B cell (primary cell): ENCODE results near the gene PPP2R2D. TPM values are rescaled to one million over a fixed set of nuclear protein-coding genes. Genes with fewer than 3 reads are reported as not detected.

Experiments used
- ATAC-seq: fragments of 200-7000 bp; cut with Tn5 transposase; one replicate; pipeline ENCODE4 v1.10.0; 2021; ENCODE audit warnings: low read depth, mild to moderate bottlenecking, moderate number of reproducible peaks, moderate library complexity
- CTCF ChIA-PET: fragments of 350-600 bp; sonication (Branson Sonifier 250); formaldehyde crosslinking; loops from one replicate; lab custom pipeline; 2021; ENCODE audit warnings: antibody characterized with exemption, inconsistent platforms; lab: Charles Lee
- POLR2A ChIA-PET: fragments of 350-600 bp; sonication (Branson Sonifier 250); formaldehyde crosslinking; loops from one replicate; lab custom pipeline; 2021; ENCODE audit warnings: antibody characterized with exemption; lab: Charles Lee
- DNase-seq: peaks from one replicate; pipeline ENCODE4 v3.0.0; 2013
- H2AFZ ChIP-seq: 2 replicates; pipeline ENCODE4 v1.6.1; 2012; ENCODE audit warnings: mild to moderate bottlenecking, low read depth, low read length; ENCODE audit not compliant: insufficient read depth, poor library complexity, severe bottlenecking
- H3K27ac ChIP-seq, 2 donors: 1 replicate in 1 of 2; 2 replicates in 1 of 2; pipeline ENCODE4 v1.5.1; 2012 to 2013; ENCODE audit warnings: low read length in 2 of 2, mild to moderate bottlenecking in 2 of 2, moderate library complexity in 1 of 2
- H3K27me3 ChIP-seq, 4 experiments: fragments of 200-600 bp in 1 of 4; sonication (generic) in 1 of 4; replicated peaks in 1 of 4; 1 replicate in 2 of 4; 2 replicates in 2 of 4; pipeline versions ENCODE4 v1.6.1 to v1.7.0; 2013 to 2016; ENCODE audit warnings: low read length in 3 of 4, mild to moderate bottlenecking in 2 of 4, mixed read lengths in 1 of 4, moderate library complexity in 1 of 4; ENCODE audit not compliant: insufficient read depth in 4 of 4, control insufficient read depth in 3 of 4; ENCODE audit errors: control extremely low read depth in 1 of 4
- H3K36me3 ChIP-seq, 2 experiments: replicated peaks in 1 of 2; 1 replicate in 1 of 2; 2 replicates in 1 of 2; pipeline versions ENCODE4 v1.6.1 to v1.7.1; 2013; ENCODE audit warnings: low read length in 1 of 2; ENCODE audit not compliant: insufficient read depth in 2 of 2, control insufficient read depth in 1 of 2; ENCODE audit errors: control extremely low read depth in 1 of 2, extremely low read depth in 1 of 2
- H3K4me1 ChIP-seq, 2 donors: fragments of 200-600 bp in 1 of 2; sonication (generic) in 1 of 2; 1 replicate in 1 of 2; 2 replicates in 1 of 2; pipeline versions ENCODE4 v1.5.1 to v1.6.1; 2013 to 2017; ENCODE audit warnings: low read length in 2 of 2; ENCODE audit not compliant: control insufficient read depth in 2 of 2, insufficient read depth in 2 of 2
- H3K4me2 ChIP-seq: replicated peaks from 2 replicates; pipeline ENCODE3; 2012; ENCODE audit warnings: mild to moderate bottlenecking, low read depth, low read length; ENCODE audit not compliant: poor library complexity, severe bottlenecking
- H3K4me3 ChIP-seq, 5 experiments: fragments of 200-600 bp in 1 of 5; sonication (generic) in 1 of 5; 1 replicate in 3 of 5; 2 replicates in 2 of 5; pipeline versions ENCODE4 v1.5.1 to v1.7.0; 2011 to 2016; ENCODE audit warnings: low read length in 4 of 5, mild to moderate bottlenecking in 4 of 5, low read depth in 2 of 5, control low read depth in 1 of 5, moderate library complexity in 1 of 5; ENCODE audit not compliant: insufficient read depth in 1 of 5; ENCODE audit errors: control extremely low read depth in 1 of 5, extremely low read depth in 1 of 5
- H3K79me2 ChIP-seq: fragments of 200-600 bp; sonication (generic); one replicate; pipeline ENCODE4 v1.6.0; 2016; ENCODE audit warnings: low read length; ENCODE audit not compliant: control insufficient read depth, insufficient read depth
- H3K9ac ChIP-seq: fragments of 200-600 bp; sonication (generic); 2 replicates; pipeline ENCODE4 v1.6.1; 2017; ENCODE audit warnings: mild to moderate bottlenecking, low read length, moderate library complexity
- H3K9me3 ChIP-seq, 3 donors: one replicate each; pipeline versions ENCODE4 v1.6.1 to v1.7.1; 2013; ENCODE audit warnings: low read length in 2 of 3; ENCODE audit not compliant: control insufficient read depth in 2 of 3, insufficient read depth in 1 of 3; ENCODE audit errors: control extremely low read depth in 1 of 3
- H4K20me1 ChIP-seq: 2 replicates; pipeline ENCODE4 v1.6.0; 2012; ENCODE audit warnings: mild to moderate bottlenecking, low read length; ENCODE audit not compliant: insufficient read depth, control insufficient read depth, poor library complexity, severe bottlenecking
- H3K27ac Mint-ChIP-seq: one replicate; pipeline ENCODE4 v1.8.0; 2021; ENCODE audit warnings: mixed read lengths
- H3K27me3 Mint-ChIP-seq: one replicate; pipeline ENCODE4 v1.8.0; 2021; ENCODE audit warnings: mixed read lengths
- H3K4me1 Mint-ChIP-seq: one replicate; pipeline ENCODE4 v1.8.0; 2021; ENCODE audit warnings: mixed read lengths
- H3K4me3 Mint-ChIP-seq: one replicate; pipeline ENCODE4 v1.8.0; 2021; ENCODE audit warnings: mixed read lengths
- H3K9me3 Mint-ChIP-seq: one replicate; pipeline ENCODE4 v1.8.0; 2022; ENCODE audit warnings: mixed read lengths; ENCODE audit not compliant: insufficient read depth
- EZH2 ChIP-seq: IDR thresholded peaks from 2 replicates; pipeline ENCODE4 v1.6.1; 2012; ENCODE audit warnings: borderline replicate concordance, low read depth, mild to moderate bottlenecking, moderate library complexity, low read length; ENCODE audit not compliant: insufficient read depth, poor library complexity, severe bottlenecking
- WGBS: methylation state at CpG from one replicate; pipeline ENCODE4 v1.1.5; 2013; ENCODE audit warnings: missing lambda C conversion rate; ENCODE audit not compliant: insufficient coverage; 5-methylcytosine and 5-hydroxymethylcytosine counted together
- intact Hi-C: fragments of 100-400 bp; cut with micrococcal nuclease; formaldehyde crosslinking; loops from one replicate; pipeline ENCODE4 v1.10.0; 2022
- polyA plus RNA-seq: library from polyadenylated mRNA; depleted of rRNA; stranded (reverse); fragments of >200 nt; gene quantifications from 2 replicates; pipeline ENCODE4 v1.2.3, GENCODE V29; 2012
- total RNA-seq, 2 donors: library from RNA; stranded (reverse); fragments of 120-200 nt in 1 of 2; gene quantifications; 1 replicate in 1 of 2; 2 replicates in 1 of 2; pipeline versions ENCODE4 v1.2.3 to v1.2.4, GENCODE V29; 2013 to 2022
- TF ChIP-seq, protein P1 (sequence below): fragments of 200-600 bp; IDR thresholded peaks from one replicate; pipeline ENCODE4 v1.8.0; 2022; ENCODE audit warnings: antibody characterized with exemption, mild to moderate bottlenecking

The PPP2R2D gene
- total and polyA plus RNA-seq, 2 donors (not counting 1 experiment from before 2014, with no cell fraction given) = 25.8 to 45.6 TPM

DNA sequence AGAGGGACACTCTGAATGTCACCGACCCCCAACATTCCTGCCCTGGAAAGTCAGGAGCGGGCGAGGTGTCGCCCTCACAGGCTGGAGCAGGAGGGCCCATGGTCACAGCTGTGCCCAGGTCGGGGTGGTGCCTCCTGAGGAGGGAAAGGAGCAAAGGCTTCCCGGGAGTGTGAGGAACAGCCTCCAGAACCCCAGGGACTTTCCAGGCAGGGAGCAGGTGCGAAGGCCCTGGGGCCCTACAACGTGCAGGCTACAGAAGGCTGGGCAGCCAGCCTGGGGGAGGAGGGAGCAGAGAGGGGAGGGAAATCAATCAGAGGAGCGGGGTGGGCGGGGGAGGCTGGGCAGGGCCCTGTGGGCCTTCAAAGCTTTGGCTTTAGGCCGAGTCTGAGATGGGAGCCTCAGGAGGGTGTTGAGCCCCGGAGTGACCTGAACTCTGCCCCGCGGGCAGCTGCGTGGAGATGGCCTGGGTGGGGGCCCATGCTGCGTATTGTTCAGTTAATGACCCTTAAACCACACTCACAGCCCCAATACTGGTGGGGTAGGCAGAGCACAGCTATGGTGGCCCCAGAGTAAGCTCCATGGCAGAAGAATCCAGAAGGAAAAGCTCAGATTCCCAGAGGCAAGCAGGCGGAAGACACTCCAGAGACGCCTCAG is 44.2 kb upstream of the PPP2R2D start:
- TF ChIP-seq, protein P1, sequence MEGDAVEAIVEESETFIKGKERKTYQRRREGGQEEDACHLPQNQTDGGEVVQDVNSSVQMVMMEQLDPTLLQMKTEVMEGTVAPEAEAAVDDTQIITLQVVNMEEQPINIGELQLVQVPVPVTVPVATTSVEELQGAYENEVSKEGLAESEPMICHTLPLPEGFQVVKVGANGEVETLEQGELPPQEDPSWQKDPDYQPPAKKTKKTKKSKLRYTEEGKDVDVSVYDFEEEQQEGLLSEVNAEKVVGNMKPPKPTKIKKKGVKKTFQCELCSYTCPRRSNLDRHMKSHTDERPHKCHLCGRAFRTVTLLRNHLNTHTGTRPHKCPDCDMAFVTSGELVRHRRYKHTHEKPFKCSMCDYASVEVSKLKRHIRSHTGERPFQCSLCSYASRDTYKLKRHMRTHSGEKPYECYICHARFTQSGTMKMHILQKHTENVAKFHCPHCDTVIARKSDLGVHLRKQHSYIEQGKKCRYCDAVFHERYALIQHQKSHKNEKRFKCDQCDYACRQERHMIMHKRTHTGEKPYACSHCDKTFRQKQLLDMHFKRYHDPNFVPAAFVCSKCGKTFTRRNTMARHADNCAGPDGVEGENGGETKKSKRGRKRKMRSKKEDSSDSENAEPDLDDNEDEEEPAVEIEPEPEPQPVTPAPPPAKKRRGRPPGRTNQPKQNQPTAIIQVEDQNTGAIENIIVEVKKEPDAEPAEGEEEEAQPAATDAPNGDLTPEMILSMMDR = no peak
- TF ChIP-seq EZH2 = no peak
- H4K20me1 ChIP-seq = no peaks in the 10 kb centered on the region
- H3K79me2 ChIP-seq = no peaks in the 10 kb centered on the region
- no peak overlapping the region for H3K4me3 ChIP-seq
- Mint-ChIP-seq H3K4me1 (no peaks in the 10 kb centered on the region), H3K27me3 (peaks cover 8% of the 10 kb centered on the region), H3K4me3 (no peak overlapping the region), H3K27ac (no peak overlapping the region), H3K9me3 (no peaks in the 10 kb centered on the region)
- no peaks in the 10 kb centered on the region for H3K36me3 ChIP-seq
- no peak overlapping the region for H3K27ac ChIP-seq
- no peak overlapping the region for H2AFZ ChIP-seq
- ATAC-seq (no peak), DNase-seq (no peak)
- intact Hi-C loops = no loop called here
- no peak overlapping the region for H3K4me2 ChIP-seq
- H3K9ac ChIP-seq = no peak overlapping the region
- 84% methylated on average over 12 of the region's 18 CpGs for WGBS
- POLR2A ChIA-PET = no interaction called here
- CTCF ChIA-PET = no interaction called here
- H3K9me3 ChIP-seq = peaks cover 0 to 3% (median 0%) of the 10 kb centered on the region in 3 donors
- peaks cover 0 to 4% (median 0%) of the 10 kb centered on the region in 4 experiments for H3K27me3 ChIP-seq
- H3K4me1 ChIP-seq = no peaks in the 10 kb centered on the region
